H1 (cell line): ENCODE measurements around the gene ZNF571. TPM values are rescaled to one million over a fixed set of nuclear protein-coding genes. Genes with fewer than 3 reads are reported as not detected.

Experiments
- CTCF ChIA-PET: fragments of 300-600 bp; sonication (Branson Sonifier 250); formaldehyde crosslinking; loops from one replicate; lab custom pipeline; 2021; ENCODE audit not compliant: partially characterized antibody; lab: Charles Lee
- POLR2A ChIA-PET: fragments of 300-600 bp; sonication (Branson Sonifier 250); formaldehyde crosslinking; loops from one replicate; lab custom pipeline; 2021; ENCODE audit warnings: inconsistent platforms; ENCODE audit not compliant: partially characterized antibody; lab: Charles Lee
- DNase-seq, 2 experiments: peaks; one replicate each; pipeline versions ENCODE4 v3.0.0 to v3.0.0-alpha.2; 2010 to 2022; ENCODE audit warnings: low spot score in 2 of 2, low read depth in 1 of 2, mixed read lengths in 1 of 2
- FAIRE-seq: peaks from 2 replicates; lab custom pipeline; 2011; peaks lifted over from hg19 to GRCh38; lab: Jason Lieb, UNC
- H2AFZ ChIP-seq: 2 replicates; pipeline ENCODE4 v1.8.1; 2012; ENCODE audit warnings: low read length, inconsistent platforms
- H2AK5ac ChIP-seq: 2 replicates; pipeline ENCODE4 v1.6.1; 2013; ENCODE audit warnings: low read depth, low read length
- H2BK120ac ChIP-seq: replicated peaks from 2 replicates; pipeline ENCODE3; 2013; ENCODE audit warnings: low read depth, low read length, inconsistent platforms
- H2BK12ac ChIP-seq: 2 replicates; pipeline ENCODE4 v1.6.1; 2013; ENCODE audit warnings: low read depth, low read length
- H2BK15ac ChIP-seq: 2 replicates; pipeline ENCODE4 v1.6.1; 2013; ENCODE audit warnings: low read length
- H2BK20ac ChIP-seq: 2 replicates; pipeline ENCODE4 v1.6.1; 2013; ENCODE audit warnings: low read length
- H2BK5ac ChIP-seq: 2 replicates; pipeline ENCODE4 v1.6.1; 2013; ENCODE audit warnings: low read depth, low read length
- H3K14ac ChIP-seq: 2 replicates; pipeline ENCODE4 v1.6.1; 2013; ENCODE audit warnings: inconsistent platforms; ENCODE audit not compliant: insufficient read length
- H3K18ac ChIP-seq: 2 replicates; pipeline ENCODE4 v1.6.1; 2013; ENCODE audit warnings: low read length; ENCODE audit errors: extremely low read depth
- H3K23ac ChIP-seq: 2 replicates; pipeline ENCODE4 v1.6.1; 2013; ENCODE audit warnings: inconsistent platforms; ENCODE audit not compliant: insufficient read length
- H3K23me2 ChIP-seq: 2 replicates; pipeline ENCODE4 v1.6.1; 2013; ENCODE audit warnings: low read depth, low read length
- H3K27ac ChIP-seq: 2 replicates; pipeline ENCODE4 v1.6.1; 2011; ENCODE audit warnings: low read depth, low read length, inconsistent platforms
- H3K27me3 ChIP-seq, 4 experiments: replicated peaks in 1 of 4; 1 replicate in 1 of 4; 2 replicates in 3 of 4; pipeline versions ENCODE4 v1.6.1 to v1.8.1; 2011 to 2013; ENCODE audit warnings: low read length in 3 of 4, mild to moderate bottlenecking in 3 of 4, inconsistent platforms in 2 of 4, mixed read lengths in 2 of 4, moderate library complexity in 1 of 4; ENCODE audit not compliant: control insufficient read depth in 3 of 4, insufficient read depth in 3 of 4; ENCODE audit errors: extremely low read depth in 1 of 4
- H3K36me3 ChIP-seq, 4 experiments: 2 replicates each; pipeline versions ENCODE4 v1.6.1 to v1.8.1; 2011 to 2013; ENCODE audit warnings: mild to moderate bottlenecking in 4 of 4, low read length in 3 of 4, moderate library complexity in 2 of 4, control low read depth in 1 of 4, inconsistent platforms in 1 of 4; ENCODE audit not compliant: insufficient read depth in 4 of 4, control insufficient read depth in 2 of 4
- H3K4ac ChIP-seq: replicated peaks from 2 replicates; pipeline ENCODE3; 2013; ENCODE audit warnings: low read length, low read depth, mixed read lengths, inconsistent platforms; ENCODE audit not compliant: insufficient read length
- H3K4me1 ChIP-seq, 4 experiments: replicated peaks in 1 of 4; 1 replicate in 1 of 4; 2 replicates in 3 of 4; pipeline versions ENCODE4 v1.6.1 to v1.8.1; 2011 to 2013; ENCODE audit warnings: low read length in 3 of 4, inconsistent platforms in 2 of 4, mixed read lengths in 1 of 4; ENCODE audit not compliant: insufficient read depth in 4 of 4, control insufficient read depth in 3 of 4
- H3K4me2 ChIP-seq, 2 experiments: 2 replicates each; pipeline versions ENCODE4 v1.6.1 to v1.8.1; 2011 to 2013; ENCODE audit warnings: low read depth in 2 of 2, low read length in 2 of 2, control low read depth in 1 of 2, inconsistent platforms in 1 of 2, mild to moderate bottlenecking in 1 of 2; ENCODE audit not compliant: insufficient read depth in 1 of 2
- H3K4me3 ChIP-seq, 4 experiments: fragments of 200-600, 300-600 bp in 1 of 4; sonication (generic), shearing (Covaris generic), sonication (Bioruptor Twin) in 1 of 4; 2 replicates each; pipeline versions ENCODE4 v1.5.1 to v1.8.1; 2011 to 2016; ENCODE audit warnings: low read length in 4 of 4, low read depth in 3 of 4, control low read depth in 2 of 4, inconsistent platforms in 2 of 4, mild to moderate bottlenecking in 2 of 4, mixed read lengths in 1 of 4, moderate library complexity in 1 of 4; ENCODE audit not compliant: insufficient read depth in 2 of 4; ENCODE audit errors: extremely low read depth in 1 of 4
- H3K56ac ChIP-seq: replicated peaks from 2 replicates; pipeline ENCODE3; 2013; ENCODE audit warnings: low read depth, mild to moderate bottlenecking, mixed read lengths, low read length, inconsistent platforms; ENCODE audit not compliant: insufficient read length
- H3K79me1 ChIP-seq: 2 replicates; pipeline ENCODE4 v1.6.1; 2013; ENCODE audit warnings: low read depth, low read length, control low read depth
- H3K79me2 ChIP-seq, 2 experiments: 2 replicates each; pipeline versions ENCODE4 v1.6.1 to v1.8.1; 2012 to 2013; ENCODE audit warnings: low read length in 2 of 2, mild to moderate bottlenecking in 2 of 2, inconsistent platforms in 1 of 2; ENCODE audit not compliant: insufficient read depth in 2 of 2, control insufficient read depth in 1 of 2
- H3K9ac ChIP-seq, 4 experiments: replicated peaks in 1 of 4; 1 replicate in 1 of 4; 2 replicates in 3 of 4; pipeline versions ENCODE4 v1.6.1 to v1.8.1; 2011 to 2013; ENCODE audit warnings: low read depth in 3 of 4, low read length in 3 of 4, control low read depth in 2 of 4, mild to moderate bottlenecking in 2 of 4, moderate library complexity in 2 of 4, inconsistent platforms in 1 of 4; ENCODE audit errors: extremely low read depth in 1 of 4
- H3K9me3 ChIP-seq, 2 experiments: 2 replicates each; pipeline versions ENCODE4 v1.6.1 to v1.8.1; 2012 to 2013; ENCODE audit warnings: mild to moderate bottlenecking in 2 of 2, moderate library complexity in 2 of 2, control low read depth in 1 of 2, inconsistent platforms in 1 of 2, low read depth in 1 of 2, low read length in 1 of 2, mixed read lengths in 1 of 2; ENCODE audit not compliant: insufficient read depth in 2 of 2
- H4K20me1 ChIP-seq, 2 experiments: replicated peaks in 1 of 2; 2 replicates each; pipeline versions ENCODE3 to v1.8.1; 2011 to 2013; ENCODE audit warnings: inconsistent platforms in 2 of 2, low read length in 2 of 2, mild to moderate bottlenecking in 1 of 2; ENCODE audit not compliant: insufficient read depth in 2 of 2, control insufficient read depth in 1 of 2
- H4K5ac ChIP-seq: 2 replicates; pipeline ENCODE4 v1.6.1; 2013; ENCODE audit warnings: low read length, low read depth, mixed read lengths, inconsistent platforms; ENCODE audit not compliant: insufficient read length
- H4K8ac ChIP-seq: 2 replicates; pipeline ENCODE4 v1.8.0; 2013; ENCODE audit warnings: mild to moderate bottlenecking, moderate library complexity, low read length, inconsistent platforms; ENCODE audit not compliant: insufficient read depth; ENCODE audit errors: extremely low read depth
- H4K91ac ChIP-seq: replicated peaks from 2 replicates; pipeline ENCODE3; 2013; ENCODE audit warnings: low read length, mixed read lengths, inconsistent platforms; ENCODE audit not compliant: insufficient read length
- ASH2L ChIP-seq: fragments of 200-600, 300-600 bp; sonication (generic); IDR thresholded peaks from one replicate; pipeline ENCODE4 v1.7.1; 2017; ENCODE audit warnings: low read length
- CHD1 ChIP-seq: IDR thresholded peaks from 2 replicates; pipeline ENCODE4 v1.6.1; 2012; ENCODE audit warnings: low read depth, low read length, improper control_type of control experiment
- EGR1 ChIP-seq: IDR thresholded peaks from 2 replicates; pipeline ENCODE4 v1.6.1; 2011; ENCODE audit warnings: low read depth, low read length, borderline replicate concordance
- FOSL1 ChIP-seq: IDR thresholded peaks from 2 replicates; pipeline ENCODE4 v1.6.1; 2011; ENCODE audit warnings: mild to moderate bottlenecking, low read depth, low read length, moderate library complexity; ENCODE audit not compliant: insufficient read depth
- JUN ChIP-seq: IDR thresholded peaks from 2 replicates; pipeline ENCODE4 v1.6.1; 2011; ENCODE audit warnings: low read depth, mild to moderate bottlenecking, improper control_type of control experiment, low read length
- POU5F1 ChIP-seq: IDR thresholded peaks from 2 replicates; pipeline ENCODE4 v1.6.1; 2011; ENCODE audit warnings: low read depth, mild to moderate bottlenecking, low read length, moderate library complexity
- RBBP5 ChIP-seq: IDR thresholded peaks from 2 replicates; pipeline ENCODE4 v1.7.1; 2012; ENCODE audit warnings: low read depth, mild to moderate bottlenecking, inconsistent platforms, low read length, moderate library complexity, borderline replicate concordance
- TAF7 ChIP-seq: optimal IDR thresholded peaks from 2 replicates; pipeline ENCODE3; 2011; ENCODE audit warnings: low read depth, mild to moderate bottlenecking, inconsistent platforms, low read length, moderate library complexity, borderline replicate concordance
- TBP ChIP-seq: IDR thresholded peaks from 2 replicates; pipeline ENCODE4 v1.6.1; 2011; ENCODE audit warnings: low read depth, low read length, improper control_type of control experiment
- WGBS, 2 experiments: shearing (Covaris generic) in 1 of 2; methylation state at CpG; one replicate each; pipeline versions ENCODE4 v1.1.6 to v1.1.7; 2013 to 2015; ENCODE audit warnings: low lambda C conversion rate in 2 of 2, mixed read lengths in 2 of 2, inconsistent platforms in 1 of 2, low coverage in 1 of 2, missing lambda C conversion rate in 1 of 2; ENCODE audit not compliant: insufficient replicate concordance in 2 of 2, insufficient coverage in 1 of 2, insufficient read length in 1 of 2; ENCODE audit errors: extremely low coverage in 1 of 2, missing lambda C conversion rate in 1 of 2; 5-methylcytosine and 5-hydroxymethylcytosine counted together
- polyA plus RNA-seq, 7 experiments: library from polyadenylated mRNA; depleted of rRNA in 3 of 7; stranded (reverse) in 5 of 7; unstranded in 2 of 7; fragments of >200 nt in 5 of 7; fragments of 200-250 nt in 2 of 7; gene quantifications; 1 replicate in 5 of 7; 2 replicates in 1 of 7; 4 replicates in 1 of 7; pipeline versions ENCODE4 v1.2.1 to v1.2.3, GENCODE V29; 2011 to 2013; ENCODE audit warnings: missing spikeins in 2 of 7, mixed read lengths in 2 of 7
- total RNA-seq: library from RNA; stranded (reverse); fragmentation: NEBNext Ultra II Directional; extraction: Animal tissue kit (Norgen Biotek cat#: 25700); gene quantifications from 2 replicates; pipeline ENCODE4 v1.2.1, GENCODE V29; 2021
- TF ChIP-seq, protein P1 (sequence below): IDR thresholded peaks from 2 replicates; pipeline ENCODE4 v1.6.1; 2012; ENCODE audit warnings: inconsistent platforms

Gene ZNF571
- total and polyA plus RNA-seq, 2 of the 8 experiments (the other 6 are each of a cell fraction or from before 2014, with no cell fraction given), result 1.8 to 3.9 TPM

DNA sequence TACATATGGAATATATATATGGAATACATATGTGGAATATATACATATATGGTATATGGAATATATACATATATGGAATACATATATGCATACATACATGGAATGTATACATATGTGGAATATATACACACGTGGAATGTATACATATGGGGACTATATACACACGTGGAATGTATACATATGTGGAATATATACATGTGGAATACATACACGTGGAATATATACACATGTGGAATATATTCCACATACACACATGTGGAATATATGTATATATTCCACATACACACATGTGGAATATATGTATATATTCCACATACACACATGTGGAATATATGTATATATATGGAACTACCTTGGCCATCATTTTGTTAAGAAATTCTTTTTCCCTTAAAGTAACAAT lies 31.1 kb downstream of the ZNF571 start:
- Histone ChIP-seq H2AK5ac (no peak overlapping the region), H2BK12ac (no peak overlapping the region), H4K8ac (no peak overlapping the region), H3K36me3 (peaks cover 0 to 27% (median 10%) of the 10 kb centered on the region in 4 experiments; a peak in 6 of 8 replicates), H3K79me1 (no peaks in the 10 kb centered on the region), H3K4me2 (no peak overlapping the region), H3K14ac (no peak overlapping the region), H2BK5ac (no peak overlapping the region), H3K9me3 (peaks cover 77 to 84% of the 10 kb centered on the region in 2 experiments), H3K79me2 (no peaks in the 10 kb centered on the region), H3K56ac (no peak overlapping the region), H3K27ac (no peak overlapping the region), H3K4me3 (no peak overlapping the region), H2BK120ac (no peak overlapping the region), H2BK15ac (no peak overlapping the region), H4K20me1 (no peaks in the 10 kb centered on the region), H3K4ac (no peak overlapping the region), H4K91ac (no peak overlapping the region), H3K4me1 (no peaks in the 10 kb centered on the region), H2BK20ac (no peak overlapping the region), H4K5ac (no peak overlapping the region), H3K18ac (no peak overlapping the region), H3K27me3 (no peaks in the 10 kb centered on the region), H3K23me2 (no peaks in the 10 kb centered on the region), H3K9ac (no peak overlapping the region), H2AFZ (no peak overlapping the region), H3K23ac (no peak overlapping the region)
- ChIA-PET POLR2A (no interaction called here), CTCF (interaction anchor here (0.6 to 1.1 kb wide), 2 partner anchors 20 to 1121 kb away, joined by 3 to 4 read pairs; no protein-coding TSS in a partner anchor)
- DNase-seq, result no peak
- TF ChIP-seq, protein P1, sequence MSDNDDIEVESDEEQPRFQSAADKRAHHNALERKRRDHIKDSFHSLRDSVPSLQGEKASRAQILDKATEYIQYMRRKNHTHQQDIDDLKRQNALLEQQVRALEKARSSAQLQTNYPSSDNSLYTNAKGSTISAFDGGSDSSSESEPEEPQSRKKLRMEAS, result no peak
- TF ChIP-seq FOSL1 (no peak), RBBP5 (no peak), CHD1 (no peak), EGR1 (no peak), JUN (no peak), POU5F1 (no peak), TAF7 (no peak), ASH2L (no peak), TBP (no peak)
- no peak for FAIRE-seq
- WGBS, 2 experiments, result 92% methylated on average over 3 of the region's 3 CpGs; no CpG with 5 or more reads in 1 of the 2 experiments
